ENCODE results near the gene MAP3K8. TPM values are rescaled to one million over a fixed set of nuclear protein-coding genes. Genes with fewer than 3 reads are reported as not detected.

MAP3K8 gene
- total RNA-seq, 6 donors from 2014 or later = 32.5 to 71.2 (median 42.8) TPM

GRCh38 chr10:30398193-30398592, 35.8 kb upstream of the MAP3K8 start:
- DNase-seq = no peak
- Histone ChIP-seq H3K27me3 (no peaks in the 10 kb centered on the region), H3K9me3 (no peaks in the 10 kb centered on the region), H3K4me1 (no peaks in the 10 kb centered on the region), H3K36me3 (no peaks in the 10 kb centered on the region), H3K27ac (no peak overlapping the region), H3K4me3 (no peak overlapping the region)
- no peak for ATAC-seq (ENCODE audit: low FRiP score in 2 of 2)
- 60 to 61% methylated on average over 2 of the region's 2 CpGs for WGBS, 2 donors
- TF ChIP-seq POLR2AphosphoS5 (IDR thresholded peaks at IDR 0.05) (no peak), CTCF (IDR thresholded peaks at IDR 0.05) (no peak), POLR2A (IDR thresholded peaks at IDR 0.05) (no peak), EP300 (IDR thresholded peaks at IDR 0.05) (no peak)

- ATAC-seq (ENCODE audit: low FRiP score in 2 of 2) (no peak), DNase-seq (no peak)
- no peaks in the 10 kb centered on the region for H3K36me3 ChIP-seq
- H3K27me3 ChIP-seq = no peaks in the 10 kb centered on the region
- no peaks in the 10 kb centered on the region for H3K9me3 ChIP-seq
- 0 to 76% methylated on average over 1 to 3 of the region's 4 CpGs for WGBS, 2 donors
- H3K4me1 ChIP-seq = no peaks in the 10 kb centered on the region
- TF ChIP-seq POLR2AphosphoS5 (IDR thresholded peaks at IDR 0.05) (no peak), POLR2A (IDR thresholded peaks at IDR 0.05) (no peak), CTCF (IDR thresholded peaks at IDR 0.05) (no peak), EP300 (IDR thresholded peaks at IDR 0.05) (no peak)
- no peak overlapping the region for H3K4me3 ChIP-seq
- no peak overlapping the region for H3K27ac ChIP-seq
These were observed 35.2 kb upstream of the MAP3K8 start for GRCh38 chr10:30398788-30399187.

GRCh38 chr10:30403494-30403893, 30.5 kb upstream of the MAP3K8 start:
- Histone ChIP-seq H3K36me3 (no peaks in the 10 kb centered on the region), H3K27ac (no peak overlapping the region), H3K4me3 (no peak overlapping the region), H3K27me3 (no peaks in the 10 kb centered on the region), H3K9me3 (peaks cover 0 to 4% (median 0%) of the 10 kb centered on the region in 4 donors), H3K4me1 (no peaks in the 10 kb centered on the region)
- TF ChIP-seq EP300 (IDR thresholded peaks at IDR 0.05) (no peak), CTCF (IDR thresholded peaks at IDR 0.05) (no peak), POLR2A (IDR thresholded peaks at IDR 0.05) (no peak), POLR2AphosphoS5 (IDR thresholded peaks at IDR 0.05) (no peak)
- DNase-seq (peak in 1 of 2 donors; percentile 52), ATAC-seq (ENCODE audit: low FRiP score in 2 of 2) (peak in 1 of 2 donors; percentile 22)
- 94 to 96% methylated on average over 18 of the region's 18 CpGs for WGBS, 2 donors

GRCh38 chr10:30404540-30404939, 29.4 kb upstream of the MAP3K8 start:
- 89 to 95% methylated on average over 5 of the region's 5 CpGs for WGBS, 2 donors
- H3K27me3 ChIP-seq = no peaks in the 10 kb centered on the region
- peaks cover 0 to 4% (median 0%) of the 10 kb centered on the region in 4 donors for H3K9me3 ChIP-seq
- no peak overlapping the region for H3K4me3 ChIP-seq
- H3K36me3 ChIP-seq = no peaks in the 10 kb centered on the region
- DNase-seq (no peak), ATAC-seq (ENCODE audit: low FRiP score in 2 of 2) (no peak)
- TF ChIP-seq POLR2AphosphoS5 (IDR thresholded peaks at IDR 0.05) (no peak), CTCF (IDR thresholded peaks at IDR 0.05) (no peak), EP300 (IDR thresholded peaks at IDR 0.05) (no peak), POLR2A (IDR thresholded peaks at IDR 0.05) (no peak)
- no peaks in the 10 kb centered on the region for H3K4me1 ChIP-seq
- no peak overlapping the region for H3K27ac ChIP-seq

GRCh38 chr10:30411263-30411662, 22.7 kb upstream of the MAP3K8 start:
- Histone ChIP-seq H3K36me3 (no peaks in the 10 kb centered on the region), H3K9me3 (no peaks in the 10 kb centered on the region), H3K27ac (no peak overlapping the region), H3K4me1 (peaks cover 0 to 5% (median 4%) of the 10 kb centered on the region in 4 donors), H3K27me3 (no peaks in the 10 kb centered on the region), H3K4me3 (no peak overlapping the region)
- DNase-seq = no peak
- no peak for ATAC-seq (ENCODE audit: low FRiP score in 2 of 2)
- WGBS, 2 donors = 90 to 100% methylated on average over 1 of the region's 1 CpG
- TF ChIP-seq POLR2AphosphoS5 (IDR thresholded peaks at IDR 0.05) = no peak
- no peak for TF ChIP-seq POLR2A (IDR thresholded peaks at IDR 0.05)
- no peak for TF ChIP-seq CTCF (IDR thresholded peaks at IDR 0.05)
- no peak for TF ChIP-seq EP300 (IDR thresholded peaks at IDR 0.05)

Measured in upper lobe of left lung (tissue), 6 donors.